H9 (cell line): Measurements from ENCODE around the gene C20orf202. TPM values are rescaled to one million over a fixed set of nuclear protein-coding genes. Genes with fewer than 3 reads are reported as not detected.

ENCODE experiments used
- DNase-seq: peaks from one replicate; pipeline ENCODE4 v3.0.0-alpha.2; 2017
- H2AFZ ChIP-seq: one replicate; pipeline ENCODE4 v1.6.1; 2013; ENCODE audit warnings: mild to moderate bottlenecking, low read length, control low read depth, moderate library complexity
- H2AK5ac ChIP-seq: 2 replicates; pipeline ENCODE4 v1.6.1; 2013; ENCODE audit warnings: low read length, control low read depth, mixed read lengths; ENCODE audit not compliant: insufficient read length
- H2BK120ac ChIP-seq: one replicate; pipeline ENCODE4 v1.6.1; 2013; ENCODE audit warnings: low read depth, mild to moderate bottlenecking, low read length, control low read depth, inconsistent platforms; ENCODE audit not compliant: poor library complexity, severe bottlenecking
- H2BK12ac ChIP-seq: 2 replicates; pipeline ENCODE4 v1.6.1; 2013; ENCODE audit warnings: low read length, control low read depth, mixed read lengths, low read depth; ENCODE audit not compliant: insufficient read length
- H2BK15ac ChIP-seq: 2 replicates; pipeline ENCODE4 v1.6.1; 2013; ENCODE audit warnings: low read depth, low read length, control low read depth
- H2BK20ac ChIP-seq: one replicate; pipeline ENCODE4 v1.6.1; 2013; ENCODE audit warnings: low read depth, mild to moderate bottlenecking, low read length, control low read depth, inconsistent platforms; ENCODE audit not compliant: poor library complexity, severe bottlenecking
- H2BK5ac ChIP-seq: 2 replicates; pipeline ENCODE4 v1.6.1; 2013; ENCODE audit warnings: low read length, control low read depth, mixed read lengths; ENCODE audit not compliant: insufficient read length
- H3K14ac ChIP-seq: 2 replicates; pipeline ENCODE4 v1.6.1; 2013; ENCODE audit warnings: low read length, control low read depth; ENCODE audit not compliant: insufficient read depth
- H3K18ac ChIP-seq: 2 replicates; pipeline ENCODE4 v1.6.1; 2013; ENCODE audit warnings: low read depth, mild to moderate bottlenecking, mixed read lengths, low read length, control low read depth; ENCODE audit not compliant: insufficient read length
- H3K23ac ChIP-seq: 2 replicates; pipeline ENCODE4 v1.6.1; 2013; ENCODE audit warnings: low read length, control low read depth, mixed read lengths, low read depth; ENCODE audit not compliant: insufficient read length
- H3K23me2 ChIP-seq: 2 replicates; pipeline ENCODE4 v1.6.1; 2013; ENCODE audit warnings: low read depth, mild to moderate bottlenecking, mixed read lengths, low read length, control low read depth; ENCODE audit not compliant: insufficient read length, poor library complexity, severe bottlenecking
- H3K27ac ChIP-seq: 2 replicates; pipeline ENCODE4 v1.5.1; 2013; ENCODE audit warnings: low read length, control low read depth, mixed read lengths, low read depth; ENCODE audit not compliant: insufficient read length
- H3K27me3 ChIP-seq: 2 replicates; pipeline ENCODE4 v1.6.1; 2013; ENCODE audit warnings: low read length, control low read depth, inconsistent platforms; ENCODE audit not compliant: insufficient read depth
- H3K4ac ChIP-seq: 2 replicates; pipeline ENCODE4 v1.6.1; 2013; ENCODE audit warnings: low read depth, mild to moderate bottlenecking, control low read depth, inconsistent platforms, low read length, moderate library complexity
- H3K4me1 ChIP-seq: 2 replicates; pipeline ENCODE4 v1.6.1; 2013; ENCODE audit warnings: low read length, control low read depth, inconsistent platforms; ENCODE audit not compliant: insufficient read depth
- H3K4me2 ChIP-seq: 2 replicates; pipeline ENCODE4 v1.6.1; 2013; ENCODE audit warnings: low read length, control low read depth, mixed read lengths; ENCODE audit not compliant: insufficient read length, insufficient read depth
- H3K56ac ChIP-seq: 2 replicates; pipeline ENCODE4 v1.6.1; 2013; ENCODE audit warnings: low read depth, mild to moderate bottlenecking, mixed read lengths, low read length, control low read depth; ENCODE audit not compliant: insufficient read length
- H3K79me1 ChIP-seq: 2 replicates; pipeline ENCODE4 v1.6.1; 2013; ENCODE audit warnings: low read depth, mild to moderate bottlenecking, moderate library complexity, low read length, control low read depth, inconsistent platforms; ENCODE audit not compliant: insufficient read depth, poor library complexity, severe bottlenecking
- H3K79me2 ChIP-seq: 2 replicates; pipeline ENCODE4 v1.6.1; 2013; ENCODE audit warnings: low read length, control low read depth, inconsistent platforms; ENCODE audit not compliant: insufficient read depth
- H3K9ac ChIP-seq: 2 replicates; pipeline ENCODE4 v1.6.1; 2013; ENCODE audit warnings: low read length, control low read depth, mixed read lengths; ENCODE audit not compliant: insufficient read length; ENCODE audit errors: extremely low read depth
- H3K9me3 ChIP-seq: one replicate; pipeline ENCODE4 v1.6.1; 2013; ENCODE audit warnings: low read depth, low read length, inconsistent platforms; ENCODE audit not compliant: control insufficient read depth
- H3T11ph ChIP-seq: one replicate; pipeline ENCODE4 v1.6.1; 2013; ENCODE audit warnings: mild to moderate bottlenecking, low read length, control low read depth, inconsistent platforms
- H4K20me1 ChIP-seq: one replicate; pipeline ENCODE4 v1.6.1; 2013; ENCODE audit not compliant: control insufficient read depth, insufficient read length, insufficient read depth
- H4K5ac ChIP-seq: 2 replicates; pipeline ENCODE4 v1.6.1; 2013; ENCODE audit warnings: low read depth, mild to moderate bottlenecking, mixed read lengths, low read length, control low read depth; ENCODE audit not compliant: insufficient read length
- H4K8ac ChIP-seq: replicated peaks from 2 replicates; pipeline ENCODE4 v1.6.1; 2013; ENCODE audit warnings: low read length, control low read depth, mixed read lengths, low read depth; ENCODE audit not compliant: insufficient read length
- H4K91ac ChIP-seq: 2 replicates; pipeline ENCODE4 v1.6.1; 2013; ENCODE audit warnings: low read depth, mild to moderate bottlenecking, moderate library complexity, mixed read lengths, low read length, control low read depth; ENCODE audit not compliant: insufficient read length
- H3K27ac Mint-ChIP-seq, 3 experiments: 2 replicates in 2 of 3; 3 replicates in 1 of 3; pipeline ENCODE4 v1.8.0; 2020 to 2021; ENCODE audit warnings: mixed read lengths in 3 of 3, mild to moderate bottlenecking in 1 of 3, moderate library complexity in 1 of 3
- H3K27me3 Mint-ChIP-seq: 2 replicates; pipeline ENCODE4 v1.8.0; 2021; ENCODE audit warnings: low read depth, mild to moderate bottlenecking, moderate library complexity, mixed read lengths
- H3K36me3 Mint-ChIP-seq, 3 experiments: 2 replicates in 2 of 3; 3 replicates in 1 of 3; pipeline ENCODE4 v1.8.0; 2020 to 2021; ENCODE audit warnings: low read depth in 3 of 3, mixed read lengths in 3 of 3; ENCODE audit not compliant: insufficient read depth in 1 of 3
- H3K4me1 Mint-ChIP-seq, 2 experiments: 2 replicates each; pipeline ENCODE4 v1.8.0; 2020; ENCODE audit warnings: mixed read lengths in 2 of 2
- H3K4me3 Mint-ChIP-seq, 2 experiments: 2 replicates in 1 of 2; 3 replicates in 1 of 2; pipeline ENCODE4 v1.8.0; 2020 to 2021; ENCODE audit warnings: mild to moderate bottlenecking in 2 of 2, mixed read lengths in 2 of 2, moderate library complexity in 1 of 2
- H3K9me3 Mint-ChIP-seq, 2 experiments: 2 replicates in 1 of 2; 3 replicates in 1 of 2; pipeline ENCODE4 v1.8.0; 2020; ENCODE audit warnings: mild to moderate bottlenecking in 2 of 2, mixed read lengths in 2 of 2, moderate library complexity in 1 of 2
- CTCF ChIP-seq: fragments of 200-600 bp; sonication (generic); conservative IDR thresholded peaks from 3 replicates; pipeline ENCODE4 v1.8.0; 2021; ENCODE audit warnings: antibody characterized with exemption, mild to moderate bottlenecking
- WGBS: extraction: QIAGEN DNeasy Blood & Tissue Kit; methylation state at CpG from one replicate; pipeline ENCODE4 v1.1.7; 2013; ENCODE audit warnings: missing lambda C conversion rate, low lambda C conversion rate, mixed read lengths; ENCODE audit not compliant: insufficient read length; ENCODE audit errors: extremely low coverage; 5-methylcytosine and 5-hydroxymethylcytosine counted together
- total RNA-seq: library from RNA; stranded (reverse); gene quantifications from 2 replicates; pipeline ENCODE4 v1.2.1, GENCODE V29; 2021

The C20orf202 gene
- total RNA-seq, 1 experiment from 2014 or later: 0.13 TPM

- H3K4me3 Mint-ChIP-seq: no peak overlapping the region
- no peak overlapping the region for H3K14ac ChIP-seq
- no CpG with 5 or more reads among the region's 1 CpG for WGBS
- no peak overlapping the region for H2BK120ac ChIP-seq
- H3K27me3 ChIP-seq: no peaks in the 10 kb centered on the region
- no peak overlapping the region for H4K8ac ChIP-seq
- H3K27ac Mint-ChIP-seq: no peak overlapping the region
- no peaks in the 10 kb centered on the region for H4K20me1 ChIP-seq
- no peak overlapping the region for H3K56ac ChIP-seq
- H3K9ac ChIP-seq: no peak overlapping the region
- H3T11ph ChIP-seq: no peak overlapping the region
- H2BK5ac ChIP-seq: no peak overlapping the region
- H3K79me1 ChIP-seq: no peaks in the 10 kb centered on the region
- H3K9me3 Mint-ChIP-seq: no peaks in the 10 kb centered on the region
- H4K5ac ChIP-seq: no peak overlapping the region
- H3K9me3 ChIP-seq: no peaks in the 10 kb centered on the region
- H3K79me2 ChIP-seq: no peaks in the 10 kb centered on the region
- H3K18ac ChIP-seq: no peak overlapping the region
- H3K4me1 Mint-ChIP-seq: no peaks in the 10 kb centered on the region
- H3K4ac ChIP-seq: no peak overlapping the region
- no peak overlapping the region for H3K4me2 ChIP-seq
- H3K27me3 Mint-ChIP-seq: no peaks in the 10 kb centered on the region
- no peak for DNase-seq
- H2AFZ ChIP-seq: no peak overlapping the region
- no peak overlapping the region for H2AK5ac ChIP-seq
- H3K27ac ChIP-seq: no peak overlapping the region
- no peak for TF ChIP-seq CTCF
- H2BK12ac ChIP-seq: no peak overlapping the region
- H3K36me3 Mint-ChIP-seq: peaks cover 7 to 24% (median 13%) of the 10 kb centered on the region in 3 experiments; a peak in 6 of 7 replicates
- H2BK20ac ChIP-seq: no peak overlapping the region
- no peaks in the 10 kb centered on the region for H3K23me2 ChIP-seq
- no peak overlapping the region for H2BK15ac ChIP-seq
- H4K91ac ChIP-seq: no peak overlapping the region
- H3K23ac ChIP-seq: no peak overlapping the region
- H3K4me1 ChIP-seq: no peaks in the 10 kb centered on the region
Measured at GRCh38 chr20:1154691-1155090, 48.6 kb upstream of the C20orf202 start.
